ENCODE data around the gene OR10H4.

Gene OR10H4

DNA sequence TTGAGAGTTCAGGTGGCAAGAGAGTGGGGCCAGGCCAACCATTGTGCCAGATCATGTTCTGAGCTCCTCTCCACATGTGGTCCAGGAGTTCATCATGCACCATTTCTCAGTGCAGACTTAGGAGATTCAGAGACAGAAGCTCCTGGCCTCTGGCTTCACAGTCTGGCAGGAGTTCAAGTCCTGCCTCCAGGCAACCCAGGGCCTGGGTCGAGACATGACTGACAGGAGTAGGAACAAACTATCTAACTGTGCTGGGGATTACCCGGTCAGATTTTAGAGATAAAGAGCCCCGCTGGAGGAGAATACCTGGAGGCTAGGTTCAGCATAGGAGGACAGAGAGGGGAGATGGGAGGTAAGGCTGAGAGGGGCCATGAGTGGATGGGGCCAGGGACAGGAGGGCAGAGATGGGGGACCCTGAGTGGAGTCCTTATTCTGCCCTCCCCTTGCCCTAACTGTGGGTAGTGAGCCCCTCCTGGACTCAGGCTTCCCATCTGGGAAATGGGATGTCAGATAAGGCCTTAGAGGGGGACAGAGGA is 13.6 kb upstream of the OR10H4 start:
- Histone ChIP-seq H3K23ac (ENCODE audit: low read length) (no peak overlapping the region), H2BK120ac (ENCODE audit: low read depth, low read length) (no peak overlapping the region), H3K27ac (ENCODE audit: low read depth, low read length) (no peak overlapping the region), H3K4me3 (ENCODE audit: low read length) (no peak overlapping the region), H3K4me1 (ENCODE audit: control insufficient read depth, low read depth, low read length) (no peaks in the 10 kb centered on the region), H3K18ac (ENCODE audit: low read length) (no peak overlapping the region), H3K56ac (ENCODE audit: low read length) (no peak overlapping the region), H4K5ac (ENCODE audit: low read length) (no peak overlapping the region), H3K36me3 (ENCODE audit: control insufficient read depth, insufficient read depth, low read length) (no peaks in the 10 kb centered on the region), H2BK5ac (ENCODE audit: low read length) (no peak overlapping the region), H3K79me2 (ENCODE audit: control insufficient read depth, insufficient read depth, low read length) (no peaks in the 10 kb centered on the region), H3K4ac (ENCODE audit: low read depth, low read length) (no peak overlapping the region), H2AK5ac (ENCODE audit: low read length) (no peak overlapping the region), H3K27me3 (ENCODE audit: insufficient read depth, low read length, poor library complexity) (no peaks in the 10 kb centered on the region), H3K4me2 (ENCODE audit: low read length) (no peak overlapping the region), H3K79me1 (ENCODE audit: low read length) (no peaks in the 10 kb centered on the region), H3K9ac (ENCODE audit: low read length) (no peak overlapping the region), H4K8ac (ENCODE audit: low read depth, low read length) (no peak overlapping the region), H2BK15ac (replicated peaks; ENCODE audit: low read depth) (no peak overlapping the region)
- no peak for DNase-seq
- WGBS (ENCODE audit: extremely low coverage, insufficient coverage, low lambda C conversion rate), result no CpG with 5 or more reads among the region's 3 CpGs

GRCh38 chr19:15936173-15936572 is 12.6 kb upstream of the OR10H4 start:
- no peak for DNase-seq
- no peak overlapping the region for H3K4me2 ChIP-seq (ENCODE audit: low read length)
- H3K27ac ChIP-seq (ENCODE audit: low read depth, low read length), result no peak overlapping the region
- H3K4me3 ChIP-seq (ENCODE audit: low read length), result no peak overlapping the region
- no peak overlapping the region for H2BK15ac ChIP-seq (replicated peaks; ENCODE audit: low read depth)
- no peak overlapping the region for H2BK5ac ChIP-seq (ENCODE audit: low read length)
- H3K4me1 ChIP-seq (ENCODE audit: control insufficient read depth, low read depth, low read length), result no peaks in the 10 kb centered on the region
- no peak overlapping the region for H3K9ac ChIP-seq (ENCODE audit: low read length)
- no peak overlapping the region for H3K23ac ChIP-seq (ENCODE audit: low read length)
- H3K18ac ChIP-seq (ENCODE audit: low read length), result no peak overlapping the region
- no peak overlapping the region for H3K4ac ChIP-seq (ENCODE audit: low read depth, low read length)
- H3K56ac ChIP-seq (ENCODE audit: low read length), result no peak overlapping the region
- H3K79me2 ChIP-seq (ENCODE audit: control insufficient read depth, insufficient read depth, low read length), result no peaks in the 10 kb centered on the region
- H4K5ac ChIP-seq (ENCODE audit: low read length), result no peak overlapping the region
- WGBS (ENCODE audit: extremely low coverage, insufficient coverage, low lambda C conversion rate), result no CpG with 5 or more reads among the region's 3 CpGs
- H3K27me3 ChIP-seq (ENCODE audit: insufficient read depth, low read length, poor library complexity), result no peaks in the 10 kb centered on the region
- H3K36me3 ChIP-seq (ENCODE audit: control insufficient read depth, insufficient read depth, low read length), result no peaks in the 10 kb centered on the region
- H4K8ac ChIP-seq (ENCODE audit: low read depth, low read length), result no peak overlapping the region
- no peak overlapping the region for H2BK120ac ChIP-seq (ENCODE audit: low read depth, low read length)
- H3K79me1 ChIP-seq (ENCODE audit: low read length), result no peaks in the 10 kb centered on the region
- H2AK5ac ChIP-seq (ENCODE audit: low read length), result no peak overlapping the region

GRCh38 chr19:15936950-15937349 is 11.9 kb upstream of the OR10H4 start:
- Histone ChIP-seq H3K9ac (ENCODE audit: low read length) (no peak overlapping the region), H3K4me3 (ENCODE audit: low read length) (no peak overlapping the region), H3K79me2 (ENCODE audit: control insufficient read depth, insufficient read depth, low read length) (no peaks in the 10 kb centered on the region), H4K5ac (ENCODE audit: low read length) (no peak overlapping the region), H2BK5ac (ENCODE audit: low read length) (no peak overlapping the region), H2BK120ac (ENCODE audit: low read depth, low read length) (no peak overlapping the region), H3K23ac (ENCODE audit: low read length) (no peak overlapping the region), H3K27ac (ENCODE audit: low read depth, low read length) (no peak overlapping the region), H2AK5ac (ENCODE audit: low read length) (no peak overlapping the region), H3K4ac (ENCODE audit: low read depth, low read length) (no peak overlapping the region), H3K18ac (ENCODE audit: low read length) (no peak overlapping the region), H3K56ac (ENCODE audit: low read length) (no peak overlapping the region), H3K79me1 (ENCODE audit: low read length) (no peaks in the 10 kb centered on the region), H4K8ac (ENCODE audit: low read depth, low read length) (no peak overlapping the region), H3K4me2 (ENCODE audit: low read length) (no peak overlapping the region), H3K36me3 (ENCODE audit: control insufficient read depth, insufficient read depth, low read length) (no peaks in the 10 kb centered on the region), H3K4me1 (ENCODE audit: control insufficient read depth, low read depth, low read length) (no peaks in the 10 kb centered on the region), H2BK15ac (replicated peaks; ENCODE audit: low read depth) (no peak overlapping the region), H3K27me3 (ENCODE audit: insufficient read depth, low read length, poor library complexity) (no peaks in the 10 kb centered on the region)
- DNase-seq, result no peak
- no CpG with 5 or more reads among the region's 2 CpGs for WGBS (ENCODE audit: extremely low coverage, insufficient coverage, low lambda C conversion rate)

- DNase-seq, result no peak
- Histone ChIP-seq H3K4ac (ENCODE audit: low read depth, low read length) (no peak overlapping the region), H3K4me1 (ENCODE audit: control insufficient read depth, low read depth, low read length) (no peaks in the 10 kb centered on the region), H2BK120ac (ENCODE audit: low read depth, low read length) (no peak overlapping the region), H2BK15ac (replicated peaks; ENCODE audit: low read depth) (no peak overlapping the region), H3K4me3 (ENCODE audit: low read length) (no peak overlapping the region), H2BK5ac (ENCODE audit: low read length) (no peak overlapping the region), H3K18ac (ENCODE audit: low read length) (no peak overlapping the region), H3K27me3 (ENCODE audit: insufficient read depth, low read length, poor library complexity) (no peaks in the 10 kb centered on the region), H3K36me3 (ENCODE audit: control insufficient read depth, insufficient read depth, low read length) (no peaks in the 10 kb centered on the region), H3K27ac (ENCODE audit: low read depth, low read length) (no peak overlapping the region), H4K5ac (ENCODE audit: low read length) (no peak overlapping the region), H3K79me1 (ENCODE audit: low read length) (no peaks in the 10 kb centered on the region), H3K4me2 (ENCODE audit: low read length) (no peak overlapping the region), H4K8ac (ENCODE audit: low read depth, low read length) (no peak overlapping the region), H3K56ac (ENCODE audit: low read length) (no peak overlapping the region), H3K23ac (ENCODE audit: low read length) (no peak overlapping the region), H2AK5ac (ENCODE audit: low read length) (no peak overlapping the region), H3K79me2 (ENCODE audit: control insufficient read depth, insufficient read depth, low read length) (no peaks in the 10 kb centered on the region), H3K9ac (ENCODE audit: low read length) (no peak overlapping the region)
- WGBS (ENCODE audit: extremely low coverage, insufficient coverage, low lambda C conversion rate), result no CpG with 5 or more reads among the region's 2 CpGs
Measured at GRCh38 chr19:15937771-15938170, 11.0 kb upstream of the OR10H4 start.

- Histone ChIP-seq H3K4me3 (ENCODE audit: low read length) (no peak overlapping the region), H3K79me2 (ENCODE audit: control insufficient read depth, insufficient read depth, low read length) (no peaks in the 10 kb centered on the region)
- no CpG with 5 or more reads among the region's 4 CpGs for WGBS (ENCODE audit: extremely low coverage, insufficient coverage, low lambda C conversion rate)
Measured at GRCh38 chr19:15944401-15944800, 4.4 kb upstream of the OR10H4 start.

GRCh38 chr19:15945301-15945700 is 3.5 kb upstream of the OR10H4 start:
- H2BK5ac ChIP-seq (ENCODE audit: low read length), result no peak overlapping the region
- no peak overlapping the region for H4K8ac ChIP-seq (ENCODE audit: low read depth, low read length)
- WGBS (ENCODE audit: extremely low coverage, insufficient coverage, low lambda C conversion rate), result no CpG with 5 or more reads among the region's 4 CpGs
- H3K27me3 ChIP-seq (ENCODE audit: insufficient read depth, low read length, poor library complexity), result no peaks in the 10 kb centered on the region
- H3K18ac ChIP-seq (ENCODE audit: low read length), result no peak overlapping the region
- H3K9ac ChIP-seq (ENCODE audit: low read length), result no peak overlapping the region
- no peaks in the 10 kb centered on the region for H3K4me1 ChIP-seq (ENCODE audit: control insufficient read depth, low read depth, low read length)
- H3K79me1 ChIP-seq (ENCODE audit: low read length), result no peaks in the 10 kb centered on the region
- no peaks in the 10 kb centered on the region for H3K36me3 ChIP-seq (ENCODE audit: control insufficient read depth, insufficient read depth, low read length)
- H3K27ac ChIP-seq (ENCODE audit: low read depth, low read length), result no peak overlapping the region
- H3K79me2 ChIP-seq (ENCODE audit: control insufficient read depth, insufficient read depth, low read length), result no peaks in the 10 kb centered on the region
- H3K4me2 ChIP-seq (ENCODE audit: low read length), result no peak overlapping the region
- H2AK5ac ChIP-seq (ENCODE audit: low read length), result no peak overlapping the region
- no peak overlapping the region for H4K5ac ChIP-seq (ENCODE audit: low read length)
- H3K56ac ChIP-seq (ENCODE audit: low read length), result no peak overlapping the region
- no peak overlapping the region for H3K4me3 ChIP-seq (ENCODE audit: low read length)
- DNase-seq, result no peak
- H2BK120ac ChIP-seq (ENCODE audit: low read depth, low read length), result no peak overlapping the region
- H2BK15ac ChIP-seq (replicated peaks; ENCODE audit: low read depth), result no peak overlapping the region
- no peak overlapping the region for H3K4ac ChIP-seq (ENCODE audit: low read depth, low read length)
- H3K23ac ChIP-seq (ENCODE audit: low read length), result no peak overlapping the region

More at GRCh38 chr19:15944401-15944800, 4.4 kb upstream of the OR10H4 start:
- no peak overlapping the region for H2BK5ac ChIP-seq (ENCODE audit: low read length)
- no peak overlapping the region for H3K56ac ChIP-seq (ENCODE audit: low read length)
- H3K18ac ChIP-seq (ENCODE audit: low read length), result no peak overlapping the region
- no peak for DNase-seq
- no peak overlapping the region for H3K27ac ChIP-seq (ENCODE audit: low read depth, low read length)
- no peak overlapping the region for H2AK5ac ChIP-seq (ENCODE audit: low read length)
- H3K27me3 ChIP-seq (ENCODE audit: insufficient read depth, low read length, poor library complexity), result no peaks in the 10 kb centered on the region
- no peak overlapping the region for H2BK15ac ChIP-seq (replicated peaks; ENCODE audit: low read depth)
- H4K5ac ChIP-seq (ENCODE audit: low read length), result no peak overlapping the region
- no peaks in the 10 kb centered on the region for H3K79me1 ChIP-seq (ENCODE audit: low read length)
- H3K36me3 ChIP-seq (ENCODE audit: control insufficient read depth, insufficient read depth, low read length), result no peaks in the 10 kb centered on the region
- H3K4me2 ChIP-seq (ENCODE audit: low read length), result no peak overlapping the region
- no peak overlapping the region for H2BK120ac ChIP-seq (ENCODE audit: low read depth, low read length)
- H3K23ac ChIP-seq (ENCODE audit: low read length), result no peak overlapping the region
- no peak overlapping the region for H3K9ac ChIP-seq (ENCODE audit: low read length)
- H3K4ac ChIP-seq (ENCODE audit: low read depth, low read length), result no peak overlapping the region
- no peaks in the 10 kb centered on the region for H3K4me1 ChIP-seq (ENCODE audit: control insufficient read depth, low read depth, low read length)
- no peak overlapping the region for H4K8ac ChIP-seq (ENCODE audit: low read depth, low read length)
